Measurements from ENCODE around the gene TNFRSF13B. TPM values are rescaled to one million over a fixed set of nuclear protein-coding genes. Genes with fewer than 3 reads are reported as not detected.
"Not testable (repeated sequence)": the region's sequence is repeated elsewhere in the genome, so short reads cannot be mapped to it uniquely, and the experiment has no call there.

TNFRSF13B gene
- total RNA-seq, 1 experiment from 2014 or later, result not detected

DNA sequence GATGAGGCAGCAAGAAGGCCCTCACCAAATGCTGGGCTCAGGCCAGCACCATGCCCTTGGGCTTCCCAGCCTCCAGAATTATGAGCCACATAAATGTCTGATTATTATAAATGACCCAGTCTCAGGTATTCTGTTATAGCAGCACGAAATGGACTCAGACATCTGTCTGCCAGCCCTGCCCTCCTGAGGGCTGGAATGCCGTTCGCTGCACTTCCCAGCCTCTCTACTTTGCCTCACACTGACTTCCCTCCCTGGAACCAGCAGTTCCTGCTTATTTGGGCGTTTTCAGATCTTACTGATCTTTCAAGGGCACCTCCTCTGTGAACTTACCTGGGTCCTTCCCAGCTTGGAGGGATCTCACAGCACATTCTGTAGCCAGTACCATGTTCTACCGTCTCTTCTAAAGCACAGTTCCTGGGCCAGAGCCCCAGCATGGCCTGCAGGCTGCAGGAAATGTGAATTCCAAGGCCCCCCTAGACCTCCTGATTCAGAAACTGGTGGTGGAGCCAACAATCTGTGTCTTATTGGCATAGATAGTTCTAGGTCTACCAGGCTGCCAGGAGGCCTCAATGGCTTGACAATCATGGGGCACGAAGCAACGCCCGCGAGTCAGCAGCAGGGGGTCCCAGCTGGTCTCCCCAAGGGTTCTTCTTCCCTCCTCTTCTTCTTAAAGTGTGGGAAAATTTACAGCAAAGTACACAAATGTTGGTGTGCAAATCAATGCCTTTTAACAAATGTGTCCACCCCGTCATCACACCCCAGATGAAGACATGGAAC lies 36.9 kb upstream of the TNFRSF13B start:
- H3K79me2 ChIP-seq (ENCODE audit: insufficient read depth, low read length); H3K4me3 ChIP-seq (replicated peaks in 1 of 2; ENCODE audit: low read depth in 1 of 2, low read length in 2 of 2); H4K20me1 ChIP-seq (ENCODE audit: insufficient read depth); H3K27me3 ChIP-seq (ENCODE audit: insufficient read depth, low read length); POLR2A ChIA-PET; H3K36me3 ChIP-seq (ENCODE audit: control insufficient read depth in 1 of 2, insufficient read depth in 2 of 2, low read length in 2 of 2); H2AFZ ChIP-seq (ENCODE audit: low read depth, low read length, poor library complexity, severe bottlenecking); DNase-seq (ENCODE audit: low read depth, low spot score); H3K9me2 ChIP-seq (ENCODE audit: insufficient read depth); BruUV-seq (replicated peaks); ATAC-seq; CTCF ChIA-PET; H3K9me3 ChIP-seq (ENCODE audit: control insufficient read depth in 1 of 2, insufficient read depth in 1 of 2, low read depth in 1 of 2, low read length in 2 of 2): not testable (repeated sequence)
- RAD21 ChIA-PET (ENCODE audit: low non-redundant PET in 1 of 2, low total read pairs in 2 of 2, uncharacterized antibody in 2 of 2, unreplicated experiment in 2 of 2), result interaction anchor here in 1 of 2 experiments (0.6 kb wide), 1 partner anchor 47 kb away, joined by 3 read pairs; no protein-coding TSS in a partner anchor
- Histone ChIP-seq H3K4me1 (ENCODE audit: control insufficient read depth in 1 of 2, insufficient read depth in 2 of 2, low read length in 2 of 2) (peaks cover 16 to 34% of the 10 kb centered on the region in 2 experiments), H3K4me2 (ENCODE audit: low read length) (0 out of 2 replicates have a peak overlapping the region, but pooled peaks have one; percentile 8), H3K9ac (ENCODE audit: low read length) (peak overlapping the region; percentile 15; the same call in 1 of the 2 replicates), H3K27ac (ENCODE audit: low read depth, low read length) (peak overlapping the region; percentile 69)
- intact Hi-C loops (cut with micrococcal nuclease), result loop anchor here (10.0 kb wide), 1 partner anchor 636 kb away; no protein-coding TSS in a partner anchor

DNA sequence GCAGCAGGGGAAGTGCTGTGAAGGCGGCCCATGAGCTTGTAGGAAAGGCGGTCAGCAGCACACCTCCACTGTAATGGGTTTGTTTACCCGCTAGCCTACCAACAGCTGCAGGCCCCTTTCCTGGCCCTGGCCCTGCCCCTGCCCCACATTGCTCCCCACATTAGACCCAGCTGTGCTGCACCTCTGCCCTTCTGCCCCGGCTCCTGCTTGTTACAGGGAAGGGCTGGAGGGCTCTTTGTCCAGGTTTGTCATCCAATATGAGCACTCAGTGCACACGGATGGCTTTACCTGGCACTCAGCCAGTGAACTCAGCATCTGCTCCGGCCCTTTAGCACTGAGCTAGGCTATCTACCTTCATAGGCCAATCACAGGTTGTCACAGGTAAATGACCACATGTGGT lies 36.0 kb upstream of the TNFRSF13B start:
- POLR2A ChIA-PET; H3K27me3 ChIP-seq (ENCODE audit: insufficient read depth, low read length); RAD21 ChIA-PET (ENCODE audit: low non-redundant PET in 1 of 2, low total read pairs in 2 of 2, uncharacterized antibody in 2 of 2, unreplicated experiment in 2 of 2); ATAC-seq; H3K36me3 ChIP-seq (ENCODE audit: control insufficient read depth in 1 of 2, insufficient read depth in 2 of 2, low read length in 2 of 2); DNase-seq (ENCODE audit: low read depth, low spot score); H3K9ac ChIP-seq (ENCODE audit: low read length); H3K27ac ChIP-seq (ENCODE audit: low read depth, low read length); H2AFZ ChIP-seq (ENCODE audit: low read depth, low read length, poor library complexity, severe bottlenecking); H4K20me1 ChIP-seq (ENCODE audit: insufficient read depth); CTCF ChIA-PET; H3K79me2 ChIP-seq (ENCODE audit: insufficient read depth, low read length); BruUV-seq (replicated peaks); H3K4me3 ChIP-seq (replicated peaks in 1 of 2; ENCODE audit: low read depth in 1 of 2, low read length in 2 of 2); H3K9me3 ChIP-seq (ENCODE audit: control insufficient read depth in 1 of 2, insufficient read depth in 1 of 2, low read depth in 1 of 2, low read length in 2 of 2); H3K4me2 ChIP-seq (ENCODE audit: low read length); H3K9me2 ChIP-seq (ENCODE audit: insufficient read depth): not testable (repeated sequence)
- intact Hi-C loops (cut with micrococcal nuclease), result loop anchor here (10.0 kb wide), 1 partner anchor 637 kb away; no protein-coding TSS in a partner anchor
- peaks cover 14 to 26% of the 10 kb centered on the region in 2 experiments for H3K4me1 ChIP-seq (ENCODE audit: control insufficient read depth in 1 of 2, insufficient read depth in 2 of 2, low read length in 2 of 2)

DNA sequence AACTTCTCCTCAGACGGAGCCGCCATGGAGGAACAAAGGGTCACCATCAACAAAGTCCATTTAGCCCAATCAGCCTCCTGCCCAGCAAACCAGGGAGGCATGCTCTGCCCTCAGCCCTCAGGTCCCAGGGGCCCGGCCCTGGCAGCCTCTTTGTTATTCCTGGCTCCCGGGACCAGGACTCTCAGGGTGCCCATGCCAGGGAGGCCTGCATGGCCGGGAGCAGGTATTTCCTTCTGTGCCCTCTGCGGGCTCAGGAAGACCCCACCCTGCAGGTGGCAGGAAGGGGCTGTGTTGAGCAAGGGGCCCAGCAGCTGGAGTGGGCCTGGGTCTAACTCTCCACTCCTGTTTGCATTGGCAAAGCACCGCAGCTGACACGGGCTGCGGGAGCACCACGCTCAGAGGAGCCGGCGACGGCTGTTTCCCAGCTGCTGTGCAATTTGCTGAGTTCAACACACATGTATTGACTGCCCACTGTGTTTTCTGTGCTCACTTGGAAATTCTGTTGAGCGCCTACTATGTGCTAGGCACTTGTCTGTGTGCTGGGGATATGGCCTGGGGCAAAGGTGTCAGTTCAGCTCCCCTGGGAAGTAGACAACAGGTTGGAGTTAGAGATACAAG lies 33.2 kb upstream of the TNFRSF13B start:
- POLR2A ChIA-PET; CTCF ChIA-PET; BruUV-seq (replicated peaks); H4K20me1 ChIP-seq (ENCODE audit: insufficient read depth); H2AFZ ChIP-seq (ENCODE audit: low read depth, low read length, poor library complexity, severe bottlenecking); H3K27me3 ChIP-seq (ENCODE audit: insufficient read depth, low read length); H3K9me3 ChIP-seq (ENCODE audit: control insufficient read depth in 1 of 2, insufficient read depth in 1 of 2, low read depth in 1 of 2, low read length in 2 of 2); H3K79me2 ChIP-seq (ENCODE audit: insufficient read depth, low read length); H3K27ac ChIP-seq (ENCODE audit: low read depth, low read length); H3K36me3 ChIP-seq (ENCODE audit: control insufficient read depth in 1 of 2, insufficient read depth in 2 of 2, low read length in 2 of 2); DNase-seq (ENCODE audit: low read depth, low spot score); ATAC-seq; H3K4me3 ChIP-seq (replicated peaks in 1 of 2; ENCODE audit: low read depth in 1 of 2, low read length in 2 of 2); RAD21 ChIA-PET (ENCODE audit: low non-redundant PET in 1 of 2, low total read pairs in 2 of 2, uncharacterized antibody in 2 of 2, unreplicated experiment in 2 of 2); H3K9ac ChIP-seq (ENCODE audit: low read length); H3K9me2 ChIP-seq (ENCODE audit: insufficient read depth); H3K4me2 ChIP-seq (ENCODE audit: low read length): not testable (repeated sequence)
- intact Hi-C loops (cut with micrococcal nuclease), result loop anchor here (5.0 to 10.0 kb wide), 2 partner anchors 567 to 640 kb away; no protein-coding TSS in a partner anchor
- peaks cover 13 to 29% of the 10 kb centered on the region in 2 experiments for H3K4me1 ChIP-seq (ENCODE audit: control insufficient read depth in 1 of 2, insufficient read depth in 2 of 2, low read length in 2 of 2)
